Measurements from ENCODE around the gene BIK.
A peak's percentile ranks its signal among the peaks of the same experiment; 100 is the strongest.

The BIK gene

DNA sequence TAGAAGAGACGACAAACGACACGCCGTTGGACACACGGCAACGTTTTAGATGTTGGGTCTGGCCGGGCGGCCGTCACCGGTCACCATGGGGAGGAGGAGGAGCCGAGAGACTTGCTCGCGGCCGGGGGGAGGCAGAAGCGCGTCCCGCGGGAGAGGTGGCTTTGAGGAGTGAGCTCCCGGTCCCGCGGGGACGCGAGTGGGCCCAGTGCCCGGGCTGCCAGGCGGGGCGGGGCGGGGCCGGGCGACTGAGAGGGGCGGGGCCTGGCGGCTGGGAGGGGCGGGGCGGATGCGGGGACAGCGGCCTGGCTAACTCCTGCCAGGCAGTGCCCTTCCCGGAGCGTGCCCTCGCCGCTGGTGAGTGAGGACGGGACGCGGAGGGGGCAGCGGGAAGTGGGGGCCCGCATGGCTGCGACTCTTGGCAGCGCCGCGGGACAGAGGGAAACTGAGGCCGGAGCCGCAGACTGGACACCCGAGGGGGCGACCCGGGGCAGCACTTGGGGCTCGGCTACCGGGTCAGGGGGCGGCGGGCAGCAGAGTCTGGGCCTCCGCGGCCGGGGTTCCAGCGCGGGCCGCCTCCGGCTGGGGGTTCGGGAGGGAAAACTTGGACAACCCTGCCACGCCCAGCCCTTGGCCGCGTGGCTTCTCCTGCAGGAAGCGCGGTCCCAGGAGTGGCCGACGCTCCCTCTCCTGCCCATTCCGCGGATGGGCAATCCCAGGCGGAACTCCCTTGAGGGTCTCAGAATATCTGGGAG lies 40.9 kb downstream of the BIK start, which contains the start of gene TSPO:
TSS of gene TSPO (plus strand) at position 309 of the 752 bp plus-strand sequence. CDS start 7,680 bp downstream, outside the sequence.
- ChIA-PET CTCF (no interaction called here), POLR2A (interaction anchor here (0.8 kb wide), 1 partner anchor 61 kb away, joined by 3 read pairs; no protein-coding TSS in a partner anchor)
- TF ChIP-seq L3MBTL2 (conservative IDR thresholded peaks at IDR 0.05) = peak; percentile 93
- TF ChIP-seq FOXM1 (IDR thresholded peaks at IDR 0.05; ENCODE audit: borderline replicate concordance) = no peak
- DNase-seq (ENCODE audit: extremely low spot score) = peak; percentile 80

DNA sequence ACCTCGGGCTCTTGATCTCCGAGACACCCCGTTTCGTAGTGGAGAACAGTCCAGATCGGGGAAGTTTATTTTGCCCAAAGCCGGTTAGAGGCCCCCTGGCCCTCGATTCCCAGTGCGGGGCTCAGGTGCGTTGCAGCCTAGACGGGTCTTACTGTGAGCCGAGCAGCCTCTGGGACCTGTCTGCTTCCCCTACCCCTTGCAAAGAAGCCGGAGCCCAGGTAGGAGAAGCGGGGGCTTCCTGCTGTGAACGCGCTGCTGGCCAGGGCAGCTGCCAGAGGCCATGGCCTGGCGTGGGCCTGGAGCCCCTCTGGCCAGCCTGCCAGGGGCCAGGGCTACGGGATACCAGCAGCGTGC lies 41.4 kb downstream of the BIK start:
- ChIA-PET POLR2A (no interaction called here), CTCF (no interaction called here)
- no peak for DNase-seq (ENCODE audit: extremely low spot score)
- TF ChIP-seq L3MBTL2 (conservative IDR thresholded peaks at IDR 0.05) = 0 out of 2 replicates have a peak, but pooled peaks have one; percentile 25
- no peak for TF ChIP-seq ZNF384 (IDR thresholded peaks at IDR 0.05)

DNA sequence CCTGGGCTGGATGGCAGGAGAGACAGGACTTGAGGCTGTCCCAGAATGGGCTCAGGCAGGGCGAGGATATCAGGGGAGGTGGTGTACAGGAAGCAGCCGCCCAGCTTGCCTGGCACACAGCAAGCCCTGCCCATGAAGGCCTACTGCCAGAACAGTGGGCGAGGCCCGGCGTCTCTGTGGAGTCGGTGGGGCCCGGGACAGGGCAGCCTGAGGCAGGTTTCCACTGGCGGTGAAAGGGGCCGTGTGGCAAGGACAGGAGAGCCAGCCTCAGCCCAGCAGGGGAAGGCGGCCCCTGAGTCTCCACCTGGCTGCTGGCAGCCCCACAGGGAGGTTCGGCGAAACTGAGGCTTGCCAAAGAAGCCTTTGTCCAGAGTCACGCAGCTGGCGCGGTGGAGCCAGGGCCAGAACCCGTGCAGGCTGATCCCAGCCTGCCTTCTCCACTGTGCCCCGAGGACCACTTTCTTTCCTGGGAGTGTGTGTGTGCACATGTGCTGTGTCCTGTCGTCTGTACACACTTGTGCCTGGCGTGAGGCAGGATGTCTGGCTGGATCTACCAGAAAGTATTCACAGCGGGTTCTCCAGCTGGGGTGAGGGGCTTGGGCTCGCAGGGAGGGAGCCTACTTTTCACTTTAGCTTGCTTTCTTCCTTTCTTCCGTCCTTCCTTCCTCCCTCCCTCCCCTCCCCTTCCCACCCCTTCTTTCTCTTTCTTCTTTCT lies 42.0 kb downstream of the BIK start:
- CTCF ChIA-PET = no interaction called here

DNA sequence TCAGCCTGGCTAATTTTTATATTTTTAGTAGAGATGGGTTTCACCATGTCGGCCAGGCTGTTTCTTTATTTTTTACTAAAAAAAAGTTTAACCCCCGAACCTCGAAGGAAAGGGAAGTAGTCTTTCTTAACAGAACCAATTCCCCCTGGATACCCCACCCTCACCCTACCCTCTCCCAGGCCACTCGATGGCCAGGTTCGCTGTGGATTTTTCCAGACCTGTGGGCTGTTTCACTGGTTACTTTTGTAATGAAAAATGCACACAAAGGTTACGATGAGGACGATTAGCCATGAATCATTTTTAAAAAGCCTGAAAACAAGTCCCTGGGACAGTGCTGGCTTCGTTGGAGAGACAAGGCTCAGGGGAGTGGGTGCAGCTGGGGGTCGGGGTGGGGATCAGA lies 43.3 kb downstream of the BIK start:
- DNase-seq (ENCODE audit: extremely low spot score) = no peak
- ChIA-PET POLR2A (no interaction called here), CTCF (no interaction called here)
- TF ChIP-seq, protein P1, sequence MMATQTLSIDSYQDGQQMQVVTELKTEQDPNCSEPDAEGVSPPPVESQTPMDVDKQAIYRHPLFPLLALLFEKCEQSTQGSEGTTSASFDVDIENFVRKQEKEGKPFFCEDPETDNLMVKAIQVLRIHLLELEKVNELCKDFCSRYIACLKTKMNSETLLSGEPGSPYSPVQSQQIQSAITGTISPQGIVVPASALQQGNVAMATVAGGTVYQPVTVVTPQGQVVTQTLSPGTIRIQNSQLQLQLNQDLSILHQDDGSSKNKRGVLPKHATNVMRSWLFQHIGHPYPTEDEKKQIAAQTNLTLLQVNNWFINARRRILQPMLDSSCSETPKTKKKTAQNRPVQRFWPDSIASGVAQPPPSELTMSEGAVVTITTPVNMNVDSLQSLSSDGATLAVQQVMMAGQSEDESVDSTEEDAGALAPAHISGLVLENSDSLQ (IDR thresholded peaks at IDR 0.05) = no peak
- TF ChIP-seq SP1 (IDR thresholded peaks at IDR 0.05) = no peak
- TF ChIP-seq BHLHE40 (IDR thresholded peaks at IDR 0.05; ENCODE audit: borderline replicate concordance) = no peak
- no peak for TF ChIP-seq ARNT (IDR thresholded peaks at IDR 0.05)

More for the DNA sequence above, 42.0 kb downstream of the BIK start:
- DNase-seq (ENCODE audit: extremely low spot score) = no peak
- TF ChIP-seq ARNT (IDR thresholded peaks at IDR 0.05) (no peak), CTBP1 (IDR thresholded peaks at IDR 0.05; ENCODE audit: borderline replicate concordance) (no peak), SP1 (IDR thresholded peaks at IDR 0.05) (no peak), LEF1 (IDR thresholded peaks at IDR 0.05; ENCODE audit: borderline replicate concordance) (no peak), BHLHE40 (IDR thresholded peaks at IDR 0.05; ENCODE audit: borderline replicate concordance) (no peak), FOXM1 (IDR thresholded peaks at IDR 0.05; ENCODE audit: borderline replicate concordance) (no peak), FOXA1 (IDR thresholded peaks at IDR 0.05) (no peak), HDGF (IDR thresholded peaks at IDR 0.05; ENCODE audit: borderline replicate concordance) (no peak), FOXK2 (IDR thresholded peaks at IDR 0.05) (no peak), SUZ12 (IDR thresholded peaks at IDR 0.05) (no peak), TARDBP (IDR thresholded peaks at IDR 0.05) (no peak), NFRKB (IDR thresholded peaks at IDR 0.05) (no peak)
- POLR2A ChIA-PET = interaction anchor here (1.1 kb wide), 1 partner anchor 35 kb away, joined by 4 read pairs; no protein-coding TSS in a partner anchor

DNA sequence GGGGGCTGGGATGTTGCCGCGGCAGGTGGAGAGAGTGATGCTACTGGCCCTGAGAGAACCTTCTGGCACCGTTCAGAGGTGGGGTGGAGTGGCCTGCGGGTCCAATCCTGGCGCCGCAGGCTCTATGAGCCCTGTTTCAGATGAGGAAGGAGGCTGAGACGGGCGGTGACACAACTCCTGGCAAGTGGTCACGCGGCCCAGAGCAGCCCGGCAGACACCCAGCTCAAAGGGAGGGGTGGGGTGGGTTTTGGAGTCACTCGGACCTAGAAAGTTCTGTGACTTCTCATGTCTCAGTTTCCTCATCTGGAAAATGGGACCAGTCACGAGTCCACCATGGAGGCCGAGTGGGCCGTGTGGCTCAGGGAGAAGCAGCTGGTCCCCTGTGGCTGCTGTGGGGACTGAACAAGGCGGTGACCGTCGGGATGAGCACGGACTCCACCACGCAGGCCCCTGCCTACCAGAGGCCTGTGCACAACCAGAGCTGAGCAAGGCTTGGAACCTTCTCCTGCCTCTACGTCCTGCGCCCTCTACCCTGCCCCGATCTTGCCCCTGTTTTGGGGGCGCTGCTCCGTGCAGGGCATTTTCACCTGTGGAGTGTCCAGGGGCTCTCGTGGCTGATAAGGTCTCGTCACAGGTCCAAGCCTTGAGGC lies 44.5 kb downstream of the BIK start:
- TF ChIP-seq LEF1 (IDR thresholded peaks at IDR 0.05; ENCODE audit: borderline replicate concordance) (no peak), BHLHE40 (IDR thresholded peaks at IDR 0.05; ENCODE audit: borderline replicate concordance) (no peak), FOXK2 (IDR thresholded peaks at IDR 0.05) (no peak), TARDBP (IDR thresholded peaks at IDR 0.05) (no peak), ARNT (IDR thresholded peaks at IDR 0.05) (no peak), FOXA1 (IDR thresholded peaks at IDR 0.05) (no peak), HDGF (IDR thresholded peaks at IDR 0.05; ENCODE audit: borderline replicate concordance) (no peak), NFRKB (IDR thresholded peaks at IDR 0.05) (no peak), FOXM1 (IDR thresholded peaks at IDR 0.05; ENCODE audit: borderline replicate concordance) (no peak), SP1 (IDR thresholded peaks at IDR 0.05) (no peak), SUZ12 (IDR thresholded peaks at IDR 0.05) (no peak), L3MBTL2 (conservative IDR thresholded peaks at IDR 0.05) (no peak), CTBP1 (IDR thresholded peaks at IDR 0.05; ENCODE audit: borderline replicate concordance) (no peak), ELF4 (IDR thresholded peaks at IDR 0.05) (no peak), ZNF384 (IDR thresholded peaks at IDR 0.05) (no peak)
- TF ChIP-seq, protein P1 (IDR thresholded peaks at IDR 0.05) = no peak
- no peak for DNase-seq (ENCODE audit: extremely low spot score)
- ChIA-PET POLR2A (no interaction called here), CTCF (no interaction called here)

DNA sequence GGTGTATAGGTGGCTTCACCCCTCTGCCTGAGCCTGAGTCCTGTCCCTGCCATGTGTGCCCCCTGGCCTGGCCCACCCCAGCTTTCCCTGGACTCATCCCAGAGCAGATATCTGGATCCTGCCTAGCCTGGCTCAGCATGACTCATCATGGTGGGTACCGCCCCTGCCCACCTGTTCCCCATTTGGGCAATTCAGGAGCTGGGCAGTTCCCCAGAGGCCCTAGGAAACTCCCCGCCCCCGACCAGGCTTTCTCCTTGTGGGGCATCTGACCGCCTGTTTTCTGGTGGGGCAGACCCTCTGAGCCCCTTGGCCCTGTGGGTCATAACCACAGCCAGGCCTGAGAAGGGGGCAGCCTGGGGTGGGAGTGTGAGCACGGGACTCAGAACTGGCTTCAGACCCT lies 45.2 kb downstream of the BIK start:
- no peak for DNase-seq (ENCODE audit: extremely low spot score)
- ChIA-PET POLR2A (no interaction called here), CTCF (no interaction called here)
- TF ChIP-seq CTBP1 (IDR thresholded peaks at IDR 0.05; ENCODE audit: borderline replicate concordance) (no peak), FOXK2 (IDR thresholded peaks at IDR 0.05) (no peak), ARNT (IDR thresholded peaks at IDR 0.05) (no peak), LEF1 (IDR thresholded peaks at IDR 0.05; ENCODE audit: borderline replicate concordance) (no peak), TARDBP (IDR thresholded peaks at IDR 0.05) (no peak), NFRKB (IDR thresholded peaks at IDR 0.05) (no peak)

DNA sequence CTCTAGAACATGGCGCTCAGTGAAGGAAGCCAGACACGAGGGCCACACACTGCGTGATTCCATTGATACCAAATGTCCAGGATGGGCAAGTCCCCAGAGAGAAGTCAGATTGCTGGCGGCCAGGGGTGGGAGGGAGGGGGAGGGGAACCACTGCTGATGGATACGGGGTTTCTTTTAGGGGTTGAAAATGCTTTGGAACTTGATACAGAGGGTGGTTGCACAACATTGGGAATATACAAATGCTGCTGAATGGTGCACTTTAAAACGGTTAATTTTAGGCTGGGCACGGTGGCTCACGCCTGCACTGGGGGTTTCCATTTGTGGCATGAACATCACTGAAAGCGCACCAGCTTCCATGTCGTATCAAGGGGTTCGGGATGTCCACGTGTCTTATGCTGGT lies 45.9 kb downstream of the BIK start:
- DNase-seq (ENCODE audit: extremely low spot score) = no peak
- TF ChIP-seq CTBP1 (IDR thresholded peaks at IDR 0.05; ENCODE audit: borderline replicate concordance) (no peak), FOXM1 (IDR thresholded peaks at IDR 0.05; ENCODE audit: borderline replicate concordance) (no peak), HDGF (IDR thresholded peaks at IDR 0.05; ENCODE audit: borderline replicate concordance) (no peak), NFRKB (IDR thresholded peaks at IDR 0.05) (no peak), SP1 (IDR thresholded peaks at IDR 0.05) (no peak), L3MBTL2 (conservative IDR thresholded peaks at IDR 0.05) (no peak), SUZ12 (IDR thresholded peaks at IDR 0.05) (no peak), ELF4 (IDR thresholded peaks at IDR 0.05) (no peak), FOXA1 (IDR thresholded peaks at IDR 0.05) (no peak)
- TF ChIP-seq, protein P1 (IDR thresholded peaks at IDR 0.05) = no peak
- ChIA-PET CTCF (no interaction called here), POLR2A (interaction anchor here (0.6 kb wide), 1 partner anchor 31 kb away, joined by 3 read pairs; no protein-coding TSS in a partner anchor)
